ENCODE data around the gene ENOX1.
"Not testable (repeated sequence)": the region's sequence is repeated elsewhere in the genome, so short reads cannot be mapped to it uniquely, and the experiment has no call there.

ENOX1 gene

DNA sequence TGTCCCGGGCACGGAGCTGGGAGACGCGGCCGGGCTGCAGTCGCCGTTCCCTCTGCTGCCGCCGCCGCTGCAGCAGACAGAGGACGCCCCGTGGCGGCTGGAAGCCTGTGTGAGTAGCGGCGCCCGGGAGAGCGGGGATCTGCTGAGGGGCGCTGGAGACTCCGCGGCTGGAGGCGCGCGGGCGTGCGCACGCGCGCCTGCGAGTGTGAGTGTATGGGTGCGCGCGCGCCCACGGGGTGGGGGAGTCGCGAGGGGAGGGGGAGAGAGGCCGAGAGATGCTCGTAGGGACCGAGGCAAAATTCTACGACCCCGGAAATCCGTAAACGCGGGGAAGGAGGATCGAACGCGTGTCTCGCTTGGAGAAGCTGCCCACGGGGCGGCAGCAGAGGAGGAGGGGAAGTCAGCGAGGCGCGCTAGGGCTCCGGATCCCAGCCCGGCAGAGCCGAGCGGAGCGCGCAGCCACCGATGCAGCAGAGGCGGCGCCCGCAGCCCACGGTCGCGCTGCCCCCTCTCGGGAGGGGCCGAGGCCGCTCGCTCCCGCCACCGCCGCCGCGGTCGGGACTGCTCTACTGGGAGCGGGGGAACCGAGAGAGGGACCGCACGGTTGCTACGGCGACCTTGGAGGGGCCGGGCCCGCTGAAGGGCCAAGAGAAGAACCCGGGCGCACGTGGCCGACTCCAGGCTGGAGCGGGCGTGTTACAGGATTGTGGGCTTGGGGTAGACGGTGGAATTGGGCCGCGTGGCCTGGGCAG lies at the start of gene ENOX1:
Gene ENOX1, minus strand, starts transcription at position 207 of the 752 bp plus-strand sequence.
- in situ Hi-C loops (cut with MboI; ENCODE audit: low sequenced_read_pairs), result no loop called here

DNA sequence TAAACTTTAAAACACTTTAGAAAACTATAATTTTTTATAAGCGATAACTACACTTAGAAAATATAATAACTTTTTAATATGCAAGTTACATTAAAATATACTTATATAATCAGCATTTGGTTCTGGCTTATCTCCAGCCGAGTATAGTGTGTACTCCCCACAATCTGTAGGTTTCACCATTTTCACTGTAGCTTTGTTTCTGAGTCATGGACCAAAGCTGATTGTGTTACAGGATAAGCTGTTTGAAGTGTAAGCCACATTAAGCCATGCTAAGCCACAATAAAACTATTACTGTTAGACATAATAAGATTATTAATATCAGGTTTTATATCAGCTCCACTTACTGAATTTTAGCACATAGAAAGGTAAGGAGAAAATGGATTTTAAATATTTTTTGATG lies 48.9 kb upstream of the ENOX1 start:
- in situ Hi-C loops (cut with MboI; ENCODE audit: low sequenced_read_pairs), result no loop called here

- in situ Hi-C loops (cut with MboI; ENCODE audit: low sequenced_read_pairs), result no loop called here
Observed at GRCh38 chr13:43831088-43831487, 44.3 kb upstream of the ENOX1 start.

- in situ Hi-C loops (cut with MboI; ENCODE audit: low sequenced_read_pairs), result no loop called here
Observed at GRCh38 chr13:43830497-43830881, 43.7 kb upstream of the ENOX1 start.

DNA sequence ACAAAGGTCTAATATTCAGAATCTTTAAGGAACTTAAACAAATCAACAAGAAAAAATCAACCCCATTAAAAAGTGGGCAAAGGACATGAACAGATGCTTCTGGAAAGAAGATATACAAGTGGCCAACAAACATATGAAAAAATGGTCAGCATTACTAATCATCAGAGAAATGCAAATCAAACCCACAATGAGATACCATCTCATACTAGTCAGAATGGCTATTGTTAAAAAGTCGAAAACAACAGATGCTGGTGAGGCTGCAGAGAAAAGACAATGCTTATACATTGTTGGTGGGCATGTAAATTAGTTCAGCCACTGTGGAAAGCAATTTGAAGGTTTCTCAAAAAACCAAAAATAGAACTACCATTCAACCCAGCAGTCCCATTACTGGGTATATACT lies 37.9 kb upstream of the ENOX1 start:
- in situ Hi-C loops (cut with MboI; ENCODE audit: low sequenced_read_pairs), result not testable (repeated sequence)

GRCh38 chr13:43822969-43823368 lies 36.2 kb upstream of the ENOX1 start:
- in situ Hi-C loops (cut with MboI; ENCODE audit: low sequenced_read_pairs), result no loop called here

DNA sequence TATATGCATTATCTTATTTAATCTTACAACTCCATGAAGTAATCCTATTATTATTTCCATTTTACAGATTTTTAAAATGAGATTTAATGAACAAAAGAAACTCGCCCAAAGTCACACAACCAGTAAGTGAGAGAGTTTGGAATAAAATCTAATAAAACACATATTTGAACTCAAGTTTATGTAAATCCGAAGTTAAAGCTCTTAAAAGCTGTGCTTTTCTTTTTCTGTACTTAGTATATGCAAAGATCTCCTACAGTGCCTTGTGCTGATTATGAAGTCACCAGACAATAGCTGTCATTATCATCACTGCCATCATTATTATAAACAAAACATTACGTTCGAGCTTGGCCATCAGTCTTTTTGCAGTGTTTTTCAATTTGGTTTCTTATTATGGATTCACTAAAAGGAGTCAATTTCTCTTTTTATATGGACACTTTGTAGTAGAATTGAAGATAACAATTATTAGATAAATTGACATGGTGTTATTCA lies 29.7 kb upstream of the ENOX1 start:
- in situ Hi-C loops (cut with MboI; ENCODE audit: low sequenced_read_pairs), result no loop called here

GRCh38 chr13:43815204-43815603 lies 28.4 kb upstream of the ENOX1 start:
- in situ Hi-C loops (cut with MboI; ENCODE audit: low sequenced_read_pairs), result no loop called here

DNA sequence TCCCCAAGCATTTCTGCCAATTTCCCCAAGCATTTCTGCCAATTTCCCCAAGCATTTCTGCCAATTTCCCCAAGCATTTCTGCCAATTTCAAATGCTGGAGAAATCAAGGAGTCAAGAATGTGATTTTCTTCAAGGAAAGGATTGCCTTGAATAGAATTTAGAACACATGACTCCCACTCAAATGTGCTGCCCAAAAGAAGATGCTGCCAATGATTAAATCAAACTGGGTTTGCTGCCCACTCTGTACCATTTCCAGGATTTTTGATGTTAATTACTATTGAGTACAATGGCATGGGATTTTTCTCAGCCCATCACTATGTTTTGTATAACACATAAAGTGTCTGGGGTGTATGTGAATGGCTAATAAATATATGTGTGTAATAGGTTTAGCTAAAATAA lies 21.9 kb upstream of the ENOX1 start:
- in situ Hi-C loops (cut with MboI; ENCODE audit: low sequenced_read_pairs), result no loop called here

GRCh38 chr13:43805681-43806128 lies 18.9 kb upstream of the ENOX1 start:
- in situ Hi-C loops (cut with MboI; ENCODE audit: low sequenced_read_pairs), result no loop called here

- in situ Hi-C loops (cut with MboI; ENCODE audit: low sequenced_read_pairs), result no loop called here
Observed at GRCh38 chr13:43805071-43805468, 18.3 kb upstream of the ENOX1 start.

DNA sequence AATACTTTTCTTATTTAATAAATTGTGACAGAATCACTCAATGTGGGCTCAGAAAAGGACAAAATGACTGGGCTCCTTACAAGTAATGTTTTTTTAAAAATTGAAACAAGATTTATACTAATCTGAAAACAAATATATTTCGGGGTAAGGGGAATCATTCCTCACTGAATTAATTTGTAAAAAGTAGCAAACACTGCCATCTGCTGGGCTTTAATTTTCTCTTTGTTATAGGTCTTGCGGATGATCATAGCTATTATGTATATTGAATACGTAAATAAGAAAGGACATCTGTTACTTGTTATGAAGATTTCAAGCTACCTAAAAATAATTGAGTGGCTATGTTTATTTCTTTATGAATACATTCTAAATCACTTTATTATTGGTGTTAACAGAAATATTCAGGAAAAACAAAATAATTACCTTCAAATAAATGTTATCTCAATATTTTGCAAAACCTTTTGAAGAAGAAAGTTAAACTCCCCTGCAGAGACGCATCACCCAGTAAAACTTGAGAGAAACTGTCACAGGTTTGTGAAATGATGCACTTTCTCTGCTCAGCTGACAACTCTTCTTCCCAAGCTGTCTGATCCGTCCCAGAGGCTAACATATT lies 17.8 kb upstream of the ENOX1 start:
- in situ Hi-C loops (cut with MboI; ENCODE audit: low sequenced_read_pairs), result no loop called here

GRCh38 chr13:43802511-43802910 lies 15.7 kb upstream of the ENOX1 start:
- in situ Hi-C loops (cut with MboI; ENCODE audit: low sequenced_read_pairs), result no loop called here

- in situ Hi-C loops (cut with MboI; ENCODE audit: low sequenced_read_pairs), result no loop called here
Observed at GRCh38 chr13:43800828-43801227, 14.1 kb upstream of the ENOX1 start.

- in situ Hi-C loops (cut with MboI; ENCODE audit: low sequenced_read_pairs), result no loop called here
Observed at GRCh38 chr13:43799191-43799590, 12.4 kb upstream of the ENOX1 start.

GRCh38 chr13:43797869-43798268 lies 11.1 kb upstream of the ENOX1 start:
- in situ Hi-C loops (cut with MboI; ENCODE audit: low sequenced_read_pairs), result no loop called here

GRCh38 chr13:43797159-43797558 lies 10.4 kb upstream of the ENOX1 start:
- in situ Hi-C loops (cut with MboI; ENCODE audit: low sequenced_read_pairs), result no loop called here

DNA sequence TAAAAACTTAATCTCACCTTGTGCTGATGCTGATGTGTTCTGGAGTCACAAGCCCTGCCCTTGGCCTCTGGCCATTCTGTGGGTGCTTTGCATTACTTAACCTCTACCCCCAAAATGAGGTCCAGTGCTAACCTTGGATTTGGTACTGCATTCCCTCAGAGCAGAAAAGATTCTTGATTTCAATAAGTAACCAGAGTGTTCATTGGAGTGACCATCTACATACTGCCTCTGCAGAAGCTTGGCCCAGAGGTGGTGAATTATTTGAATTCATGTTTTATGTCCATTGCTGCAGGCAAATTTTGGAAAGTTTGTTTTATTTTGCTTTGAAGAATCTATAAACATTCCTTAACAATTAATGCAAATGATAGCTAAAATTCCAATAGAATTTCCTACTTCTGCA lies 7.6 kb upstream of the ENOX1 start:
- in situ Hi-C loops (cut with MboI; ENCODE audit: low sequenced_read_pairs), result no loop called here

DNA sequence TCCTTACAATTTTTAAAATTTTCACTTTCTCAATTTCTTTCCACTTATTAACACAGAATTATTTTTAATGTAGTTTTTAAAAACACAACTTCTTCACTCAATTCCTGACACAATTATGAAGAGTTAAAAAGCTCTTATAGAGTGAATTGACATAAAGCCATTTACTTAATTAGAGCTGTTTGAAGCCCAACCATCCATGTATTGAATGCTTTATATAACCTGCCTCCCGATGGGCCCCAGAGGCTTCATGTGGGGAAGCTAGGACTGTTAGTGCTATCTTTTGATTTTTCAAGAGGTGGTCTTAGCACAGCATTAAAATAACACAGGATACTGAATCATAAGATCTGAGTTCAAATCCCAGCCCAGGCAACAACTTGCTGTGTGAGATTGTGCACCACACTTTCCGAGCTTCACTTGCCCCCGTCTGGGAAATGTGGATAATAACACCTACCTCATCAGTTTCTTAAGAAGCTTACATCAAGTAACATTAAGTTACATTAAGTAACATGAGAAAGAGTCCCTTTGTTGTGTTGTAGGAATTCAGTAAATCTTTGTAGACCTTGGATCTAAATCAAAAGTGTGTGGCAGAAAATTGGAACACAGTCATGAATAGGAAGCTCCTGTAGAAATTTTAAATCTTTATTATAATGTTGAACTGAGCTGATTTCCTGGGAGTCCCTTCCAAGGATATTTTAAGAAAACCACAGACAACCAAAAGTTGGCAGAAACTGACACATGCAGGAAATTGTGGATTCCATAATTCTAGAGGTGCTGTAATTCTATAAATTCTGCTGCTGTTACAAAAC lies 5.5 kb upstream of the ENOX1 start:
- in situ Hi-C loops (cut with MboI; ENCODE audit: low sequenced_read_pairs), result no loop called here

DNA sequence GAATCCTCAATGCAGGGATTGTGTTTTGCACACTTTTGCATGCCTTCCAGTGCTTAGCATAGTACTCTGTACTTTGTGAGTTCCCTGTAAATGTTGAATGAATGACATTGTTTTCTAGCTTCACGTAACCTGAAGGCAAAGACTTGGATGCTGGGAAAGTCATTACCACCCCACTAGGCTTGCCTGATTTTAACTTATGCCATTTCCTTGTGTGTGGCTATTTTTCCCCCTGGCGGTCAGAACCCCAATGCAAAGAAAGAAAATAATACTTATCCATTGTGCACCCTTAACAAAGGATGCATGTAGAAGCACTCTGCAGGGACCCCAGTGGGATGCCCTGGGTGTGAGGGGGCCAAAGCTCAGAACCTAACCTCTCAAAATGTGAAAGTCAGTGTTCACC lies 1.2 kb upstream of the ENOX1 start:
- in situ Hi-C loops (cut with MboI; ENCODE audit: low sequenced_read_pairs), result no loop called here

- in situ Hi-C loops (cut with MboI; ENCODE audit: low sequenced_read_pairs), result no loop called here
Observed at GRCh38 chr13:43787518-43787891, 733 bp upstream of the ENOX1 start.

DNA sequence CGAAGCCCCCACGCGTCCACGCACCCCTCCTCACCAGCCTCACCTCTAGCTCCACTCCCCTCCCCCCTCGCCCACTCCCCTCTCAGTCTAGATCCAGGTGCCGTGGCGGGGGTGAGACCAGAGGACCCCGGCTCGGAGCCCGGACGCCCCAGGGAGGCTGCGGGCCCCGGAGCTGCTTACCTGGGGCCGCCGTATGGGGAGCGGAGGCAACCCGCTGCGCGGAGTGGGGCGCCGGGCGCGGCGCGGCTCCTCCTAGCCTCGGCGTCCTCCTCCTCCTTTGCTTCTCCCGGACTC lies 353 bp downstream of the ENOX1 start:
- in situ Hi-C loops (cut with MboI; ENCODE audit: low sequenced_read_pairs), result no loop called here
